ENCODE results near the gene MYO1B. TPM values are rescaled to one million over a fixed set of nuclear protein-coding genes. Genes with fewer than 3 reads are reported as not detected.

Gene MYO1B
- total RNA-seq, 1 donor: 246 TPM

- DNase-seq (ENCODE audit: insufficient read length, low spot score, missing footprints): no peak
- peaks cover 47% of the 10 kb centered on the region for H3K4me1 ChIP-seq (ENCODE audit: insufficient read depth, low read length)
- H3K27ac ChIP-seq (ENCODE audit: low read depth, low read length): no peak overlapping the region
- no peaks in the 10 kb centered on the region for H3K27me3 ChIP-seq (ENCODE audit: insufficient read depth, low read length)
- peaks cover 31% of the 10 kb centered on the region for H3K36me3 ChIP-seq (ENCODE audit: insufficient read depth, low read length)
- no peaks in the 10 kb centered on the region for H3K9me3 ChIP-seq (ENCODE audit: low read depth, low read length)
- peaks cover 87% of the 10 kb centered on the region for H3K79me2 ChIP-seq (ENCODE audit: insufficient read depth, low read length)
- H4K20me1 ChIP-seq (ENCODE audit: insufficient read depth, low read length): peaks cover 10% of the 10 kb centered on the region
- TF ChIP-seq, protein P1, sequence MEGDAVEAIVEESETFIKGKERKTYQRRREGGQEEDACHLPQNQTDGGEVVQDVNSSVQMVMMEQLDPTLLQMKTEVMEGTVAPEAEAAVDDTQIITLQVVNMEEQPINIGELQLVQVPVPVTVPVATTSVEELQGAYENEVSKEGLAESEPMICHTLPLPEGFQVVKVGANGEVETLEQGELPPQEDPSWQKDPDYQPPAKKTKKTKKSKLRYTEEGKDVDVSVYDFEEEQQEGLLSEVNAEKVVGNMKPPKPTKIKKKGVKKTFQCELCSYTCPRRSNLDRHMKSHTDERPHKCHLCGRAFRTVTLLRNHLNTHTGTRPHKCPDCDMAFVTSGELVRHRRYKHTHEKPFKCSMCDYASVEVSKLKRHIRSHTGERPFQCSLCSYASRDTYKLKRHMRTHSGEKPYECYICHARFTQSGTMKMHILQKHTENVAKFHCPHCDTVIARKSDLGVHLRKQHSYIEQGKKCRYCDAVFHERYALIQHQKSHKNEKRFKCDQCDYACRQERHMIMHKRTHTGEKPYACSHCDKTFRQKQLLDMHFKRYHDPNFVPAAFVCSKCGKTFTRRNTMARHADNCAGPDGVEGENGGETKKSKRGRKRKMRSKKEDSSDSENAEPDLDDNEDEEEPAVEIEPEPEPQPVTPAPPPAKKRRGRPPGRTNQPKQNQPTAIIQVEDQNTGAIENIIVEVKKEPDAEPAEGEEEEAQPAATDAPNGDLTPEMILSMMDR (IDR thresholded peaks at IDR 0.05; ENCODE audit: extremely low read depth, low read depth, low read length): no peak
- no peak overlapping the region for H3K4me2 ChIP-seq (ENCODE audit: insufficient read depth, low read length)
- H3K4me3 ChIP-seq (ENCODE audit: insufficient read depth, low read length): no peak overlapping the region
- no peak overlapping the region for H2AFZ ChIP-seq (ENCODE audit: low read length)
These were observed 54.7 kb downstream of the MYO1B start for GRCh38 chr2:191299866-191300265.

DNA sequence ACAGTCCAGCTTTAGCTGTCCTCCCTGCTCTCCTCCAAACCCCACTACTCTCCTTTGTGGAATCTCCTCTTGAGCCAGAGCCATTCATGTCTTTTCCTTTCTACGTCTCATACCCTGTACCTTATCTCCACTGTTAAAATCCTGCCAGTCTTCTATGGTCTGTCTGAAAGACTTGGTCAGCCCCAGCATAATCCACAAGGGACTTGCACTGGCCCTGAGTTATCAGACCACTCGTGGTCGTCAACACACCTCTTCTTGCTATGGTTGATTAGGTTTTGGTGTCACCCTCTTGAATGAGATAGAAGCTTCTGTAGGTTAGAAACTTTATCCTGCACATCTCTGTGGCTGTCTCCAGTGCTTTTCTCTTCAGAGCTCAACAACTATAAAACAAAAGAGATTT, 56.8 kb downstream of the MYO1B start:
- Histone ChIP-seq H3K9me3 (ENCODE audit: low read depth, low read length) (no peaks in the 10 kb centered on the region), H3K27ac (ENCODE audit: low read depth, low read length) (no peak overlapping the region), H3K4me3 (ENCODE audit: insufficient read depth, low read length) (no peak overlapping the region), H3K27me3 (ENCODE audit: insufficient read depth, low read length) (no peaks in the 10 kb centered on the region), H2AFZ (ENCODE audit: low read length) (no peak overlapping the region), H3K79me2 (ENCODE audit: insufficient read depth, low read length) (peaks cover 89% of the 10 kb centered on the region), H3K4me2 (ENCODE audit: insufficient read depth, low read length) (no peak overlapping the region), H3K4me1 (ENCODE audit: insufficient read depth, low read length) (peaks cover 50% of the 10 kb centered on the region), H4K20me1 (ENCODE audit: insufficient read depth, low read length) (peaks cover 15% of the 10 kb centered on the region), H3K36me3 (ENCODE audit: insufficient read depth, low read length) (peaks cover 26% of the 10 kb centered on the region)
- DNase-seq (ENCODE audit: insufficient read length, low spot score, missing footprints): no peak
- TF ChIP-seq, protein P1 (IDR thresholded peaks at IDR 0.05; ENCODE audit: extremely low read depth, low read depth, low read length): no peak

GRCh38 chr2:191302459-191303139, 57.4 kb downstream of the MYO1B start:
- H2AFZ ChIP-seq (ENCODE audit: low read length): no peak overlapping the region
- H3K36me3 ChIP-seq (ENCODE audit: insufficient read depth, low read length): peaks cover 20% of the 10 kb centered on the region
- peaks cover 89% of the 10 kb centered on the region for H3K79me2 ChIP-seq (ENCODE audit: insufficient read depth, low read length)
- H3K9me3 ChIP-seq (ENCODE audit: low read depth, low read length): no peaks in the 10 kb centered on the region
- H3K4me3 ChIP-seq (ENCODE audit: insufficient read depth, low read length): no peak overlapping the region
- peaks cover 15% of the 10 kb centered on the region for H4K20me1 ChIP-seq (ENCODE audit: insufficient read depth, low read length)
- DNase-seq (ENCODE audit: insufficient read length, low spot score, missing footprints): peak; percentile 74
- no peaks in the 10 kb centered on the region for H3K27me3 ChIP-seq (ENCODE audit: insufficient read depth, low read length)
- peak overlapping the region; percentile 7 for H3K27ac ChIP-seq (ENCODE audit: low read depth, low read length)
- no peak overlapping the region for H3K4me2 ChIP-seq (ENCODE audit: insufficient read depth, low read length)
- TF ChIP-seq, protein P1 (IDR thresholded peaks at IDR 0.05; ENCODE audit: extremely low read depth, low read depth, low read length): peak; percentile 32
- H3K4me1 ChIP-seq (ENCODE audit: insufficient read depth, low read length): peaks cover 44% of the 10 kb centered on the region

DNA sequence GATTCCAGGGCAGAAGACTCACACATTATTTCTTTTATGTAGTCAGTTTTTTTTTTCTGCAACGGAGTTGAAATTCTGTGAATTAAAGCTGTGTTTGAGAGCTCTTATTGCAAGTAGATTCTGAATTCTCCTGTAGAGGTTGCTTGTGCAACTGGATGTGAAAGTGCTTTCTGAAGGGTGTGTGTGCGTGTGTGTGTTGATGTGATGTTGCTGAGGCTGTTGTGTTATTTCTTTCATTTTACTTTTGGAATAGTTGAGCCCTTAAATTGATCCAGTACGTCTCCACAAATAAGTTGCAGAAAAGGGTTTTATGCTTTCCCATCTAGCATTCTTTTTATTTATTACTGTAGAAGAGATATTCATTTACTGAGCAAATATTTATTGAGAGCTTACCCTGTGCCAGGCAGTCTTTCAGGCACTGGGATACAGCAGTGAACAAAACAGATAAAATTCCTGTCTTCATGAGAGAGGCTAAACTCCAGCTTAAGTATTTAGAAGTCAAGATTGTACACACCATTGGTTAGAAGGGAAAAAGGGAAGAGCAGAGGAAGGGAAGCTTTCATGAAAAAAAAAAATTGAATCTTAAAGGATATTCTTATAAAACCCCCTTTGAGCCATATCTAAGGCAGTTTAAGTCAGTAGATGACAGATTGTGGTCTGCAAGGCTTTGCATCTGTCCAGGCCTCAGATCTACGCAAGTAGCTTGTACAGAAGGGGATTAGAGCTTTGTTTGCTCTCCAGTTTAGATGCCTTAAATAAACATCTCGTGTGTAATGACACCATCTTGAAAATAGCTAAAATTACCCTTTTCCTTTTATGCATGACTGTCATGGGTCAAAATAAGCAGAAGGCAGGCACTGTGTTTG, 58.2 kb downstream of the MYO1B start:
- Histone ChIP-seq H3K27me3 (ENCODE audit: insufficient read depth, low read length) (no peaks in the 10 kb centered on the region), H2AFZ (ENCODE audit: low read length) (no peak overlapping the region), H3K4me2 (ENCODE audit: insufficient read depth, low read length) (no peak overlapping the region), H3K27ac (ENCODE audit: low read depth, low read length) (peak overlapping the region; percentile 7), H3K79me2 (ENCODE audit: insufficient read depth, low read length) (peaks cover 94% of the 10 kb centered on the region), H3K9me3 (ENCODE audit: low read depth, low read length) (no peaks in the 10 kb centered on the region), H4K20me1 (ENCODE audit: insufficient read depth, low read length) (peaks cover 15% of the 10 kb centered on the region), H3K4me3 (ENCODE audit: insufficient read depth, low read length) (no peak overlapping the region), H3K36me3 (ENCODE audit: insufficient read depth, low read length) (peaks cover 17% of the 10 kb centered on the region), H3K4me1 (ENCODE audit: insufficient read depth, low read length) (peaks cover 42% of the 10 kb centered on the region)
- TF ChIP-seq, protein P1 (IDR thresholded peaks at IDR 0.05; ENCODE audit: extremely low read depth, low read depth, low read length): no peak
- DNase-seq (ENCODE audit: insufficient read length, low spot score, missing footprints): no peak

Measured in osteoblast (primary cell).